HL-60 (cell line): Measurements from ENCODE around the gene NPM1.

Experiments
- DNase-seq, 2 experiments: peaks; one replicate each; pipeline ENCODE4 v3.0.0-alpha.2; 2010 to 2020; ENCODE audit warnings: low read depth in 1 of 2, low spot score in 1 of 2
- H3K27ac ChIP-seq: fragments of 250-450 bp; sonication (Bioruptor Pico); replicated peaks from 2 replicates; pipeline ENCODE4 v1.5.1; 2020; ENCODE audit warnings: mild to moderate bottlenecking, moderate library complexity
- H3K27me3 ChIP-seq: fragments of 250-450 bp; sonication (Bioruptor Pico); 2 replicates; pipeline ENCODE4 v1.5.1; 2021; ENCODE audit warnings: mild to moderate bottlenecking, moderate library complexity; ENCODE audit not compliant: insufficient read depth, poor library complexity, severe bottlenecking
- H3K4me3 ChIP-seq: replicated peaks from 2 replicates; pipeline ENCODE4 v1.5.1; 2011; ENCODE audit warnings: mild to moderate bottlenecking, control low read depth, low read length; ENCODE audit not compliant: insufficient read depth
- CTCF ChIP-seq: IDR thresholded peaks from one replicate; pipeline ENCODE4 v1.5.1; 2011; ENCODE audit warnings: low read length, control low read depth, inconsistent platforms; ENCODE audit not compliant: insufficient read depth
- GABPA ChIP-seq: IDR thresholded peaks from 2 replicates; pipeline ENCODE4 v1.6.1; 2012; ENCODE audit warnings: low read depth
- POLR2AphosphoS5 ChIP-seq: IDR thresholded peaks from 2 replicates; pipeline ENCODE4 v1.6.1; 2012; ENCODE audit warnings: low read depth
- REST ChIP-seq: IDR thresholded peaks from 2 replicates; pipeline ENCODE4 v1.6.1; 2012; ENCODE audit warnings: low read depth; ENCODE audit not compliant: insufficient replicate concordance
- SPI1 ChIP-seq: IDR thresholded peaks from 2 replicates; pipeline ENCODE4 v1.6.1; 2012; ENCODE audit warnings: low read depth, mild to moderate bottlenecking, borderline replicate concordance

NPM1 gene

GRCh38 chr5:171434874-171435273 lies 47.2 kb downstream of the NPM1 start:
- DNase-seq = no peak
- Histone ChIP-seq H3K4me3 (no peak overlapping the region), H3K27me3 (no peaks in the 10 kb centered on the region), H3K27ac (no peak overlapping the region)
- no peak for TF ChIP-seq GABPA
- TF ChIP-seq CTCF = no peak
- TF ChIP-seq POLR2AphosphoS5 = no peak
- TF ChIP-seq REST = no peak
- no peak for TF ChIP-seq SPI1

- DNase-seq = no peak
- no peak overlapping the region for H3K4me3 ChIP-seq
- no peak for TF ChIP-seq GABPA
- TF ChIP-seq SPI1 = no peak
- H3K27ac ChIP-seq = no peak overlapping the region
- no peaks in the 10 kb centered on the region for H3K27me3 ChIP-seq
These were observed 48.3 kb downstream of the NPM1 start for GRCh38 chr5:171435908-171436307.

GRCh38 chr5:171436804-171437285 lies 49.2 kb downstream of the NPM1 start:
- Histone ChIP-seq H3K27ac (no peak overlapping the region), H3K27me3 (no peaks in the 10 kb centered on the region), H3K4me3 (no peak overlapping the region)
- TF ChIP-seq POLR2AphosphoS5 = no peak
- no peak for TF ChIP-seq CTCF
- TF ChIP-seq SPI1 = no peak
- no peak for TF ChIP-seq REST
- no peak for TF ChIP-seq GABPA
- DNase-seq = no peak

GRCh38 chr5:171437286-171437821 lies 49.7 kb downstream of the NPM1 start:
- Histone ChIP-seq H3K27me3 (no peaks in the 10 kb centered on the region), H3K4me3 (no peak overlapping the region), H3K27ac (no peak overlapping the region)
- TF ChIP-seq SPI1 = no peak
- no peak for TF ChIP-seq POLR2AphosphoS5
- no peak for TF ChIP-seq REST
- TF ChIP-seq CTCF = no peak
- no peak for TF ChIP-seq GABPA
- no peak for DNase-seq
